CD14-positive monocyte (primary cell): ENCODE data around the gene PFN1. TPM values are rescaled to one million over a fixed set of nuclear protein-coding genes. Genes with fewer than 3 reads are reported as not detected.
A peak's percentile ranks its signal among the peaks of the same experiment; 100 is the strongest.

Experiments
- DNase-seq, 3 donors: peaks; one replicate each; pipeline ENCODE4 v3.0.0-alpha.2; 2011 to 2022
- H2AFZ ChIP-seq: 2 replicates; pipeline ENCODE4 v1.6.0; 2012; ENCODE audit warnings: mild to moderate bottlenecking, low read depth, low read length, inconsistent platforms; ENCODE audit not compliant: insufficient read depth, poor library complexity, severe bottlenecking
- H3K27ac ChIP-seq, 2 donors: 1 replicate in 1 of 2; 2 replicates in 1 of 2; pipeline ENCODE4 v1.5.1; 2012 to 2013; ENCODE audit warnings: low read length in 2 of 2, control low read depth in 1 of 2, inconsistent platforms in 1 of 2, low read depth in 1 of 2, mild to moderate bottlenecking in 1 of 2
- H3K27me3 ChIP-seq, 2 donors: one replicate each; pipeline versions ENCODE4 v1.6.0 to v1.6.1; 2011 to 2013; ENCODE audit warnings: low read length in 2 of 2; ENCODE audit not compliant: control insufficient read depth in 2 of 2, insufficient read depth in 2 of 2
- H3K36me3 ChIP-seq, 2 donors: replicated peaks in 1 of 2; 1 replicate in 1 of 2; 2 replicates in 1 of 2; pipeline versions ENCODE4 v1.5.1 to v1.6.1; 2012 to 2013; ENCODE audit warnings: low read length in 2 of 2, control low read depth in 1 of 2, inconsistent platforms in 1 of 2, mild to moderate bottlenecking in 1 of 2; ENCODE audit not compliant: insufficient read depth in 2 of 2, control insufficient read depth in 1 of 2
- H3K4me1 ChIP-seq, 2 donors: 1 replicate in 1 of 2; 2 replicates in 1 of 2; pipeline versions ENCODE4 v1.5.1 to v1.6.1; 2012 to 2013; ENCODE audit warnings: low read length in 2 of 2, control low read depth in 1 of 2, inconsistent platforms in 1 of 2, mild to moderate bottlenecking in 1 of 2, moderate library complexity in 1 of 2; ENCODE audit not compliant: insufficient read depth in 2 of 2, control insufficient read depth in 1 of 2
- H3K4me2 ChIP-seq: replicated peaks from 2 replicates; pipeline ENCODE3; 2012; ENCODE audit warnings: low read length, moderate library complexity, mild to moderate bottlenecking; ENCODE audit not compliant: poor library complexity, severe bottlenecking; ENCODE audit errors: extremely low read depth
- H3K4me3 ChIP-seq, 3 experiments: fragments of 200-600 bp in 1 of 3; sonication (generic) in 1 of 3; replicated peaks in 1 of 3; 1 replicate in 2 of 3; 2 replicates in 1 of 3; pipeline ENCODE4 v1.5.1; 2011 to 2013; ENCODE audit warnings: low read length in 3 of 3, mild to moderate bottlenecking in 3 of 3, control low read depth in 2 of 3, low read depth in 2 of 3, inconsistent platforms in 1 of 3, moderate library complexity in 1 of 3
- H3K79me2 ChIP-seq: 2 replicates; pipeline ENCODE4 v1.6.0; 2012; ENCODE audit warnings: mild to moderate bottlenecking, control low read depth, inconsistent platforms, low read length, moderate library complexity; ENCODE audit not compliant: insufficient read depth
- H3K9ac ChIP-seq: 2 replicates; pipeline ENCODE4 v1.6.0; 2017; ENCODE audit warnings: low read length, mild to moderate bottlenecking; ENCODE audit not compliant: insufficient read depth, poor library complexity, severe bottlenecking
- H3K9me3 ChIP-seq, 2 donors: replicated peaks in 1 of 2; 1 replicate in 1 of 2; 2 replicates in 1 of 2; pipeline versions ENCODE4 v1.5.1 to v1.6.1; 2012 to 2013; ENCODE audit warnings: low read length in 2 of 2, control low read depth in 1 of 2; ENCODE audit not compliant: control insufficient read depth in 1 of 2, insufficient read depth in 1 of 2
- H4K20me1 ChIP-seq: 2 replicates; pipeline ENCODE4 v1.6.0; 2012; ENCODE audit warnings: mild to moderate bottlenecking, low read length, control low read depth, moderate library complexity; ENCODE audit not compliant: insufficient read depth
- H3K27ac Mint-ChIP-seq, 7 donors: one replicate each; pipeline ENCODE4 v1.8.0; 2020; ENCODE audit warnings: mild to moderate bottlenecking in 7 of 7, mixed read lengths in 7 of 7, moderate library complexity in 6 of 7, inconsistent platforms in 2 of 7
- H3K27me3 Mint-ChIP-seq, 3 donors: one replicate each; pipeline ENCODE4 v1.8.0; 2021 to 2022; ENCODE audit warnings: low read depth in 3 of 3, mild to moderate bottlenecking in 3 of 3, mixed read lengths in 3 of 3, moderate library complexity in 3 of 3, inconsistent platforms in 1 of 3
- H3K36me3 Mint-ChIP-seq, 2 donors: one replicate each; pipeline ENCODE4 v1.8.0; 2020; ENCODE audit warnings: mixed read lengths in 2 of 2, inconsistent platforms in 1 of 2, mild to moderate bottlenecking in 1 of 2
- H3K4me1 Mint-ChIP-seq: one replicate; pipeline ENCODE4 v1.8.0; 2020; ENCODE audit warnings: mild to moderate bottlenecking, mixed read lengths
- H3K4me3 Mint-ChIP-seq, 2 donors: one replicate each; pipeline ENCODE4 v1.8.0; 2020; ENCODE audit warnings: mild to moderate bottlenecking in 2 of 2, mixed read lengths in 2 of 2, moderate library complexity in 1 of 2
- H3K9me3 Mint-ChIP-seq, 7 donors: one replicate each; pipeline ENCODE4 v1.8.0; 2020 to 2022; ENCODE audit warnings: mixed read lengths in 7 of 7, mild to moderate bottlenecking in 6 of 7, moderate library complexity in 6 of 7, inconsistent platforms in 2 of 7
- CTCF ChIP-seq: fragments of 200-600 bp; IDR thresholded peaks from one replicate; pipeline ENCODE4 v1.8.0; 2022; ENCODE audit warnings: antibody characterized with exemption, mild to moderate bottlenecking
- WGBS: methylation state at CpG from one replicate; pipeline ENCODE4 v1.1.5; 2013; ENCODE audit warnings: missing lambda C conversion rate; ENCODE audit not compliant: insufficient coverage; 5-methylcytosine and 5-hydroxymethylcytosine counted together
- intact Hi-C, 2 donors: fragments of 100-400 bp; cut with micrococcal nuclease; formaldehyde crosslinking; loops; one replicate each; pipeline versions ENCODE4 v1.15.0 to v1.15.1; 2023
- polyA plus RNA-seq, 3 donors: library from polyadenylated mRNA; depleted of rRNA in 1 of 3; unstranded in 2 of 3; stranded (reverse) in 1 of 3; fragments of 300-500 nt in 2 of 3; fragments of >200 nt in 1 of 3; fragmentation: Illumina TruSeq in 2 of 3; gene quantifications; 1 replicate in 2 of 3; 2 replicates in 1 of 3; pipeline ENCODE4 v1.2.3, GENCODE V29; 2012 to 2021

Gene PFN1
- polyA plus RNA-seq, 3 donors = 842 to 1,613 (median 1,582) TPM

- intact Hi-C loops = no loop called here
- H3K27ac Mint-ChIP-seq = peak overlapping the region in 2 of 7 donors; percentile 20 to 66
- H3K4me1 ChIP-seq = peaks cover 48 to 69% of the 10 kb centered on the region in 2 donors
- H3K9me3 ChIP-seq = no peaks in the 10 kb centered on the region
- peaks cover 43% of the 10 kb centered on the region for H3K4me1 Mint-ChIP-seq
- H3K36me3 ChIP-seq = peaks cover 34 to 42% of the 10 kb centered on the region in 2 donors
- no peak for TF ChIP-seq CTCF
- H3K4me3 ChIP-seq = peak overlapping the region; percentile 46 to 99 (median 67)
- peaks cover 3% of the 10 kb centered on the region for H4K20me1 ChIP-seq
- H3K27me3 ChIP-seq = no peaks in the 10 kb centered on the region
- peaks cover 0 to 4% (median 2%) of the 10 kb centered on the region in 3 donors for H3K27me3 Mint-ChIP-seq
- H2AFZ ChIP-seq = peak overlapping the region; percentile 88
- H3K9me3 Mint-ChIP-seq = peaks cover 0 to 2% (median 0%) of the 10 kb centered on the region in 7 donors
- peak overlapping the region; percentile 94 to 96 for H3K27ac ChIP-seq
- H3K4me2 ChIP-seq = peak overlapping the region; percentile 100
- WGBS = 69% methylated on average over 18 of the region's 23 CpGs
- peaks cover 52 to 58% of the 10 kb centered on the region in 2 donors for H3K36me3 Mint-ChIP-seq
- peak overlapping the region; percentile 71 for H3K9ac ChIP-seq
- no peak overlapping the region for H3K4me3 Mint-ChIP-seq
- H3K79me2 ChIP-seq = peaks cover 44% of the 10 kb centered on the region
- DNase-seq = no peak
Measured at GRCh38 chr17:4968486-4969046, 20.2 kb upstream of the PFN1 start.

GRCh38 chr17:4967539-4968485, 19.5 kb upstream of the PFN1 start, which contains the start of gene SPAG7:
Gene SPAG7 (minus strand): TSS chr17:4967817. CDS start chr17:4967804, 13 bp downstream.
- H3K4me1 ChIP-seq = peaks cover 41 to 66% of the 10 kb centered on the region in 2 donors
- peaks cover 33 to 41% of the 10 kb centered on the region in 2 donors for H3K36me3 ChIP-seq
- no peak for TF ChIP-seq CTCF
- H3K27me3 Mint-ChIP-seq = peaks cover 0 to 4% (median 2%) of the 10 kb centered on the region in 3 donors
- no peaks in the 10 kb centered on the region for H3K9me3 ChIP-seq
- H3K4me2 ChIP-seq = peak within 1 kb of the TSS; percentile 100
- peaks cover 49 to 53% of the 10 kb centered on the region in 2 donors for H3K36me3 Mint-ChIP-seq
- peak within 1 kb of the TSS; percentile 46 to 99 (median 67) for H3K4me3 ChIP-seq
- H4K20me1 ChIP-seq = no peaks in the 10 kb centered on the region
- no peak within 1 kb of the TSS for H3K4me3 Mint-ChIP-seq
- intact Hi-C loops = loop anchor here (1.0 to 2.0 kb wide), 4 partner anchors 19 to 67 kb away; partner anchors contain the start of genes PFN1 (in 1 of the 2), RNF167 (in 1 of the 2) and SLC25A11 (in 1 of the 2)
- H3K27ac ChIP-seq = peak within 1 kb of the TSS; percentile 94 to 96
- H3K79me2 ChIP-seq = peaks cover 44% of the 10 kb centered on the region
- under 1% methylated on average over 48 of the region's 66 CpGs for WGBS
- no peaks in the 10 kb centered on the region for H3K27me3 ChIP-seq
- H2AFZ ChIP-seq = peak within 1 kb of the TSS; percentile 88
- peak within 1 kb of the TSS in 1 of 7 donors; percentile 20 for H3K27ac Mint-ChIP-seq
- H3K9ac ChIP-seq = peak within 1 kb of the TSS; percentile 71
- DNase-seq = peak; percentile 95 to 97 (median 97)
- peaks cover 0 to 2% (median 0%) of the 10 kb centered on the region in 7 donors for H3K9me3 Mint-ChIP-seq
- peaks cover 40% of the 10 kb centered on the region for H3K4me1 Mint-ChIP-seq
